ENCODE data around the gene COA1.

DNA sequence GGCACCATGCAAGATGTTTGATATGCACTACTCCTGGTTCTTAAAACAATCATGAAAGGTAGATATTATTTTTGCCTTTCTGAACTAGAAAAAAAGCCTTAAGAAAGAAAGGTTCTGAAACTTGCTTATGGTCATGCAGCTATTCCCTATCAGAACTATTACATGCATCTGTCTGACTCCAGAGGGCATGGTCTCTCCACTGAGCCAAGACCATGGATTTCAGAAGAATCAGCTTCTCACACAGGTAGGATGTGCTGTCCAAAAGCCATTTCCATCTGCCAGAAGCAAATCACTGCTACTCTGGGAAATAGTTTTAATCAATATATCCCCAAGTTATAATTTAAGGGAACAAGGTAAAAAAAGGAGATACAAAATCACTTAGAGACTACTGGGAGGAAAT is 77.0 kb downstream of the COA1 start:
- no peak for TF ChIP-seq EZH2phosphoT487 (IDR thresholded peaks at IDR 0.05; ENCODE audit: low read depth)
- TF ChIP-seq, protein P1, sequence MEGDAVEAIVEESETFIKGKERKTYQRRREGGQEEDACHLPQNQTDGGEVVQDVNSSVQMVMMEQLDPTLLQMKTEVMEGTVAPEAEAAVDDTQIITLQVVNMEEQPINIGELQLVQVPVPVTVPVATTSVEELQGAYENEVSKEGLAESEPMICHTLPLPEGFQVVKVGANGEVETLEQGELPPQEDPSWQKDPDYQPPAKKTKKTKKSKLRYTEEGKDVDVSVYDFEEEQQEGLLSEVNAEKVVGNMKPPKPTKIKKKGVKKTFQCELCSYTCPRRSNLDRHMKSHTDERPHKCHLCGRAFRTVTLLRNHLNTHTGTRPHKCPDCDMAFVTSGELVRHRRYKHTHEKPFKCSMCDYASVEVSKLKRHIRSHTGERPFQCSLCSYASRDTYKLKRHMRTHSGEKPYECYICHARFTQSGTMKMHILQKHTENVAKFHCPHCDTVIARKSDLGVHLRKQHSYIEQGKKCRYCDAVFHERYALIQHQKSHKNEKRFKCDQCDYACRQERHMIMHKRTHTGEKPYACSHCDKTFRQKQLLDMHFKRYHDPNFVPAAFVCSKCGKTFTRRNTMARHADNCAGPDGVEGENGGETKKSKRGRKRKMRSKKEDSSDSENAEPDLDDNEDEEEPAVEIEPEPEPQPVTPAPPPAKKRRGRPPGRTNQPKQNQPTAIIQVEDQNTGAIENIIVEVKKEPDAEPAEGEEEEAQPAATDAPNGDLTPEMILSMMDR (IDR thresholded peaks at IDR 0.05; ENCODE audit: low read depth, low read length), result no peak
